WTC11 (cell line): ENCODE measurements around the gene FHOD3.

Experiments used
- CREB1 ChIP-seq: sonication (generic); formaldehyde crosslinking; IDR thresholded peaks from 2 replicates; pipeline ENCODE4 v1.8.0; 2023; ENCODE audit warnings: mild to moderate bottlenecking, missing genetic modification reagents
- ESRRA ChIP-seq: sonication (generic); formaldehyde crosslinking; IDR thresholded peaks from 2 replicates; pipeline ENCODE4 v1.8.1; 2022; ENCODE audit warnings: mild to moderate bottlenecking, missing genetic modification reagents, borderline replicate concordance
- JAZF1 ChIP-seq: fragments of 250-450 bp; sonication (Bioruptor Pico); IDR thresholded peaks from 2 replicates; pipeline ENCODE4 v1.9.0; 2021; ENCODE audit warnings: moderate library complexity, mild to moderate bottlenecking, inconsistent platforms
- NR1H2 ChIP-seq: sonication (generic); formaldehyde crosslinking; IDR thresholded peaks from 2 replicates; pipeline ENCODE4 v1.9.0; 2021; ENCODE audit warnings: mild to moderate bottlenecking, moderate library complexity, missing genetic modification reagents
- ZBTB21 ChIP-seq: sonication (generic); formaldehyde crosslinking; IDR thresholded peaks from 2 replicates; pipeline ENCODE4 v1.8.1; 2023; ENCODE audit warnings: mild to moderate bottlenecking, missing genetic modification reagents, borderline replicate concordance
- TF ChIP-seq, protein P1 (sequence below): fragments of 200-600 bp; IDR thresholded peaks from 2 replicates; pipeline ENCODE4 v1.8.0; 2022; ENCODE audit warnings: antibody characterized with exemption
- TF ChIP-seq, protein P2 (sequence below): sonication (generic); formaldehyde crosslinking; IDR thresholded peaks from 2 replicates; pipeline ENCODE4 v1.8.1; 2022; ENCODE audit warnings: low read depth, missing genetic modification reagents, borderline replicate concordance
- TF ChIP-seq, protein P3 (sequence below): fragments of 250-450 bp; sonication (Bioruptor Pico); IDR thresholded peaks from 2 replicates; pipeline ENCODE4 v1.8.0; 2021; ENCODE audit warnings: mild to moderate bottlenecking
- TF ChIP-seq, protein P4 (sequence below): sonication (generic); formaldehyde crosslinking; IDR thresholded peaks from 2 replicates; pipeline ENCODE4 v1.8.1; 2023; ENCODE audit warnings: mild to moderate bottlenecking, missing genetic modification reagents, moderate library complexity
- TF ChIP-seq, protein P5 (sequence below): sonication (generic); formaldehyde crosslinking; IDR thresholded peaks from 2 replicates; pipeline ENCODE4 v1.8.0; 2022; ENCODE audit warnings: mild to moderate bottlenecking, missing genetic modification reagents
- TF ChIP-seq, protein P6 (sequence below): fragments of 250-450 bp; sonication (Bioruptor Pico); IDR thresholded peaks from 2 replicates; pipeline ENCODE4 v1.9.0; 2021; ENCODE audit warnings: moderate library complexity, mild to moderate bottlenecking, inconsistent platforms, borderline replicate concordance
- TF ChIP-seq, protein P7 (sequence below): sonication (generic); formaldehyde crosslinking; IDR thresholded peaks from 2 replicates; pipeline ENCODE4 v1.8.0; 2022; ENCODE audit warnings: mild to moderate bottlenecking, missing genetic modification reagents
- TF ChIP-seq, protein P8 (sequence below): sonication (generic); formaldehyde crosslinking; IDR thresholded peaks from 2 replicates; pipeline ENCODE4 v1.8.0; 2022; ENCODE audit warnings: mild to moderate bottlenecking, missing genetic modification reagents

DNA sequence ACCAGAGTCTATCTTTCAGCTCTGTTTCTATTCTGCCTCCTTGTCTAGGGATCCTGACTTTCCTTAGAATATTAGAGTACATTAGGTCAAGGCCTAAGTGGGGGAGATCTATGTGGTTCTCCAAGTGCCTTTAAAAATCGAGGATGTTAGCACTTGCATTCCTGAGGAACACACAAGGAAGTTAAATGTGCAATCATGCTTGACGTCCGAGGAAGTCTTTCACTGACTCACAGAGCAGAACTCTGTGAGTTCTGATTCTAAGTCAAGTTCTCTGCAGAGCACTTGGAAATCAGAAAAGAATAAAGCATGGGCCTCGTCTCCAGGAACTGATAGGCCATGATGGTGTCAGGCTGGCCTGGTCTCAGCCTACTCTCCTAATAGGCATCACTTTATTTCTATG lies 17.2 kb downstream of the FHOD3 start:
- TF ChIP-seq ESRRA: no peak
- TF ChIP-seq, protein P1, sequence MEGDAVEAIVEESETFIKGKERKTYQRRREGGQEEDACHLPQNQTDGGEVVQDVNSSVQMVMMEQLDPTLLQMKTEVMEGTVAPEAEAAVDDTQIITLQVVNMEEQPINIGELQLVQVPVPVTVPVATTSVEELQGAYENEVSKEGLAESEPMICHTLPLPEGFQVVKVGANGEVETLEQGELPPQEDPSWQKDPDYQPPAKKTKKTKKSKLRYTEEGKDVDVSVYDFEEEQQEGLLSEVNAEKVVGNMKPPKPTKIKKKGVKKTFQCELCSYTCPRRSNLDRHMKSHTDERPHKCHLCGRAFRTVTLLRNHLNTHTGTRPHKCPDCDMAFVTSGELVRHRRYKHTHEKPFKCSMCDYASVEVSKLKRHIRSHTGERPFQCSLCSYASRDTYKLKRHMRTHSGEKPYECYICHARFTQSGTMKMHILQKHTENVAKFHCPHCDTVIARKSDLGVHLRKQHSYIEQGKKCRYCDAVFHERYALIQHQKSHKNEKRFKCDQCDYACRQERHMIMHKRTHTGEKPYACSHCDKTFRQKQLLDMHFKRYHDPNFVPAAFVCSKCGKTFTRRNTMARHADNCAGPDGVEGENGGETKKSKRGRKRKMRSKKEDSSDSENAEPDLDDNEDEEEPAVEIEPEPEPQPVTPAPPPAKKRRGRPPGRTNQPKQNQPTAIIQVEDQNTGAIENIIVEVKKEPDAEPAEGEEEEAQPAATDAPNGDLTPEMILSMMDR: no peak
- no peak for TF ChIP-seq NR1H2
- TF ChIP-seq, protein P2, sequence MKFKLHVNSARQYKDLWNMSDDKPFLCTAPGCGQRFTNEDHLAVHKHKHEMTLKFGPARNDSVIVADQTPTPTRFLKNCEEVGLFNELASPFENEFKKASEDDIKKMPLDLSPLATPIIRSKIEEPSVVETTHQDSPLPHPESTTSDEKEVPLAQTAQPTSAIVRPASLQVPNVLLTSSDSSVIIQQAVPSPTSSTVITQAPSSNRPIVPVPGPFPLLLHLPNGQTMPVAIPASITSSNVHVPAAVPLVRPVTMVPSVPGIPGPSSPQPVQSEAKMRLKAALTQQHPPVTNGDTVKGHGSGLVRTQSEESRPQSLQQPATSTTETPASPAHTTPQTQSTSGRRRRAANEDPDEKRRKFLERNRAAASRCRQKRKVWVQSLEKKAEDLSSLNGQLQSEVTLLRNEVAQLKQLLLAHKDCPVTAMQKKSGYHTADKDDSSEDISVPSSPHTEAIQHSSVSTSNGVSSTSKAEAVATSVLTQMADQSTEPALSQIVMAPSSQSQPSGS (CRISPR knock-in tag): no peak
- TF ChIP-seq JAZF1 (CRISPR knock-in tag): no peak
- TF ChIP-seq, protein P3, sequence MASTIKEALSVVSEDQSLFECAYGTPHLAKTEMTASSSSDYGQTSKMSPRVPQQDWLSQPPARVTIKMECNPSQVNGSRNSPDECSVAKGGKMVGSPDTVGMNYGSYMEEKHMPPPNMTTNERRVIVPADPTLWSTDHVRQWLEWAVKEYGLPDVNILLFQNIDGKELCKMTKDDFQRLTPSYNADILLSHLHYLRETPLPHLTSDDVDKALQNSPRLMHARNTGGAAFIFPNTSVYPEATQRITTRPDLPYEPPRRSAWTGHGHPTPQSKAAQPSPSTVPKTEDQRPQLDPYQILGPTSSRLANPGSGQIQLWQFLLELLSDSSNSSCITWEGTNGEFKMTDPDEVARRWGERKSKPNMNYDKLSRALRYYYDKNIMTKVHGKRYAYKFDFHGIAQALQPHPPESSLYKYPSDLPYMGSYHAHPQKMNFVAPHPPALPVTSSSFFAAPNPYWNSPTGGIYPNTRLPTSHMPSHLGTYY (CRISPR knock-in tag): no peak
- TF ChIP-seq, protein P4, sequence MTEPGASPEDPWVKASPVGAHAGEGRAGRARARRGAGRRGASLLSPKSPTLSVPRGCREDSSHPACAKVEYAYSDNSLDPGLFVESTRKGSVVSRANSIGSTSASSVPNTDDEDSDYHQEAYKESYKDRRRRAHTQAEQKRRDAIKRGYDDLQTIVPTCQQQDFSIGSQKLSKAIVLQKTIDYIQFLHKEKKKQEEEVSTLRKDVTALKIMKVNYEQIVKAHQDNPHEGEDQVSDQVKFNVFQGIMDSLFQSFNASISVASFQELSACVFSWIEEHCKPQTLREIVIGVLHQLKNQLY (CRISPR knock-in tag): no peak
- no peak for TF ChIP-seq ZBTB21 (CRISPR knock-in tag)
- TF ChIP-seq, protein P5, sequence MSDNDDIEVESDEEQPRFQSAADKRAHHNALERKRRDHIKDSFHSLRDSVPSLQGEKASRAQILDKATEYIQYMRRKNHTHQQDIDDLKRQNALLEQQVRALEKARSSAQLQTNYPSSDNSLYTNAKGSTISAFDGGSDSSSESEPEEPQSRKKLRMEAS (CRISPR knock-in tag): no peak
- TF ChIP-seq CREB1 (CRISPR knock-in tag): no peak
- TF ChIP-seq, protein P6, sequence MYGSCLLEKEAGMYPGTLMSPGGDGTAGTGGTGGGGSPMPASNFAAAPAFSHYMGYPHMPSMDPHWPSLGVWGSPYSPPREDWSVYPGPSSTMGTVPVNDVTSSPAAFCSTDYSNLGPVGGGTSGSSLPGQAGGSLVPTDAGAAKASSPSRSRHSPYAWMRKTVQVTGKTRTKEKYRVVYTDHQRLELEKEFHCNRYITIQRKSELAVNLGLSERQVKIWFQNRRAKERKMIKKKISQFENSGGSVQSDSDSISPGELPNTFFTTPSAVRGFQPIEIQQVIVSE (CRISPR knock-in tag): no peak
- TF ChIP-seq, protein P7, sequence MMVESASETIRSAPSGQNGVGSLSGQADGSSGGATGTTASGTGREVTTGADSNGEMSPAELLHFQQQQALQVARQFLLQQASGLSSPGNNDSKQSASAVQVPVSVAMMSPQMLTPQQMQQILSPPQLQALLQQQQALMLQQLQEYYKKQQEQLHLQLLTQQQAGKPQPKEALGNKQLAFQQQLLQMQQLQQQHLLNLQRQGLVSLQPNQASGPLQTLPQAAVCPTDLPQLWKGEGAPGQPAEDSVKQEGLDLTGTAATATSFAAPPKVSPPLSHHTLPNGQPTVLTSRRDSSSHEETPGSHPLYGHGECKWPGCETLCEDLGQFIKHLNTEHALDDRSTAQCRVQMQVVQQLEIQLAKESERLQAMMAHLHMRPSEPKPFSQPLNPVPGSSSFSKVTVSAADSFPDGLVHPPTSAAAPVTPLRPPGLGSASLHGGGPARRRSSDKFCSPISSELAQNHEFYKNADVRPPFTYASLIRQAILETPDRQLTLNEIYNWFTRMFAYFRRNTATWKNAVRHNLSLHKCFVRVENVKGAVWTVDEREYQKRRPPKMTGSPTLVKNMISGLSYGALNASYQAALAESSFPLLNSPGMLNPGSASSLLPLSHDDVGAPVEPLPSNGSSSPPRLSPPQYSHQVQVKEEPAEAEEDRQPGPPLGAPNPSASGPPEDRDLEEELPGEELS (CRISPR knock-in tag): no peak
- TF ChIP-seq, protein P8, sequence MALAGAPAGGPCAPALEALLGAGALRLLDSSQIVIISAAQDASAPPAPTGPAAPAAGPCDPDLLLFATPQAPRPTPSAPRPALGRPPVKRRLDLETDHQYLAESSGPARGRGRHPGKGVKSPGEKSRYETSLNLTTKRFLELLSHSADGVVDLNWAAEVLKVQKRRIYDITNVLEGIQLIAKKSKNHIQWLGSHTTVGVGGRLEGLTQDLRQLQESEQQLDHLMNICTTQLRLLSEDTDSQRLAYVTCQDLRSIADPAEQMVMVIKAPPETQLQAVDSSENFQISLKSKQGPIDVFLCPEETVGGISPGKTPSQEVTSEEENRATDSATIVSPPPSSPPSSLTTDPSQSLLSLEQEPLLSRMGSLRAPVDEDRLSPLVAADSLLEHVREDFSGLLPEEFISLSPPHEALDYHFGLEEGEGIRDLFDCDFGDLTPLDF (CRISPR knock-in tag): no peak
